Caco-2 (cell line): ENCODE results near the gene AMPH. TPM values are rescaled to one million over a fixed set of nuclear protein-coding genes. Genes with fewer than 3 reads are reported as not detected.

Source experiments
- BruUV-seq: library from RNA; stranded (reverse); fragments of 400-500 nt; replicated peaks from 2 replicates; lab custom pipeline; 2021; lab: Mats Ljungman, UMichigan
- CTCF ChIA-PET: fragments of 300-600 bp; sonication (Branson Sonifier 250); formaldehyde crosslinking; loops from one replicate; lab custom pipeline; 2022; ENCODE audit warnings: antibody characterized with exemption; lab: Charles Lee
- POLR2A ChIA-PET: fragments of 300-600 bp; sonication (Branson Sonifier 250); formaldehyde crosslinking; loops from one replicate; lab custom pipeline; 2022; ENCODE audit warnings: antibody characterized with exemption; lab: Charles Lee
- DNase-seq, 2 experiments: peaks; one replicate each; pipeline versions ENCODE4 v3.0.0 to v3.0.0-alpha.2; 2020 to 2022
- H3K27me3 ChIP-seq: replicated peaks from 2 replicates; pipeline ENCODE4 v1.6.0; 2011; ENCODE audit warnings: low read length; ENCODE audit not compliant: control insufficient read depth, insufficient read depth
- H3K36me3 ChIP-seq: 2 replicates; pipeline ENCODE4 v1.5.1; 2011; ENCODE audit warnings: low read length; ENCODE audit not compliant: control insufficient read depth, insufficient read depth
- H3K4me1 ChIP-seq: fragments of 250-450 bp; sonication (Bioruptor Pico); 2 replicates; pipeline ENCODE4 v1.5.1; 2020; ENCODE audit warnings: mild to moderate bottlenecking
- H3K4me3 ChIP-seq: 2 replicates; pipeline ENCODE4 v1.5.1; 2011; ENCODE audit warnings: low read depth, mild to moderate bottlenecking, control low read depth, low read length
- H3K9me3 ChIP-seq: fragments of 250-450 bp; sonication (Bioruptor Pico); 2 replicates; pipeline ENCODE4 v1.5.1; 2020; ENCODE audit warnings: mild to moderate bottlenecking, moderate library complexity
- H3K27ac Mint-ChIP-seq: one replicate; pipeline ENCODE4 v1.8.0; 2022; ENCODE audit warnings: mixed read lengths; ENCODE audit not compliant: unreplicated experiment
- H3K27me3 Mint-ChIP-seq: one replicate; pipeline ENCODE4 v1.8.0; 2022; ENCODE audit warnings: mixed read lengths; ENCODE audit not compliant: insufficient read depth, unreplicated experiment
- H3K36me3 Mint-ChIP-seq: one replicate; pipeline ENCODE4 v1.8.0; 2022; ENCODE audit warnings: mild to moderate bottlenecking, mixed read lengths; ENCODE audit not compliant: insufficient read depth, unreplicated experiment
- H3K4me1 Mint-ChIP-seq: one replicate; pipeline ENCODE4 v1.8.0; 2022; ENCODE audit warnings: low read depth, mixed read lengths; ENCODE audit not compliant: unreplicated experiment
- H3K4me3 Mint-ChIP-seq: one replicate; pipeline ENCODE4 v1.8.0; 2022; ENCODE audit warnings: mild to moderate bottlenecking, moderate library complexity, mixed read lengths; ENCODE audit not compliant: unreplicated experiment
- H3K9me3 Mint-ChIP-seq: one replicate; pipeline ENCODE4 v1.8.0; 2022; ENCODE audit warnings: mixed read lengths; ENCODE audit not compliant: unreplicated experiment
- intact Hi-C: fragments of 100-400 bp; cut with micrococcal nuclease; formaldehyde crosslinking; loops from one replicate; pipeline ENCODE4 v1.10.0; 2022; ENCODE audit not compliant: unreplicated experiment
- total RNA-seq: library from RNA; stranded (reverse); gene quantifications from 2 replicates; pipeline ENCODE4 v1.2.3, GENCODE V29; 2022
- TF ChIP-seq, protein P1 (sequence below), 2 experiments: fragments of 200-600 bp in 1 of 2; IDR thresholded peaks; 1 replicate in 1 of 2; 2 replicates in 1 of 2; pipeline versions ENCODE4 v1.5.1 to v1.8.0; 2011 to 2022; ENCODE audit warnings: antibody characterized with exemption in 1 of 2, control low read depth in 1 of 2, inconsistent platforms in 1 of 2, low read depth in 1 of 2, low read length in 1 of 2, mild to moderate bottlenecking in 1 of 2, moderate library complexity in 1 of 2; ENCODE audit not compliant: insufficient read depth in 1 of 2, severe bottlenecking in 1 of 2, unreplicated experiment in 1 of 2

The AMPH gene
- total RNA-seq, 1 experiment from 2014 or later: not detected

DNA sequence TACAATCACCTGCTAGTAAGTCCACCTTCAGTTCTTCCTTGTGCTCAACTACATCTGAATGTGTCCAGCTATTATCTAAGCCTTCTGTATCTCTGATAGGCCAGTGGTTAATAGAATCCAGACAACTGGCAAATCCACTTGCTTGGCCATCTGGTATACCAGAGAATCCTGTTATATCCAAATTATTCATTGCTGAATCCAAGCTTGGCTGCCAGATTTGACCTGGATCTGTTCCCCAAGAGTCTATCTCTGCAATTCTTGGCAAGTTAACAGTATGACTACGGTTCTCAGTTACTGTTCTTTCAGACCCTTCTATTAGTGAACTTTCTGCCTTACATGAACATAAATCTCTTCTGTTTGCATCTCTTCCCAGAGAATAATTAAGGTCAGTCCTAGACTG is 203.1 kb downstream of the AMPH start:
- H3K36me3 ChIP-seq: no peaks in the 10 kb centered on the region
- no TSS peak for BruUV-seq
- Mint-ChIP-seq H3K9me3 (no peaks in the 10 kb centered on the region), H3K27ac (no peak overlapping the region), H3K4me1 (no peaks in the 10 kb centered on the region), H3K36me3 (no peaks in the 10 kb centered on the region), H3K27me3 (peaks cover 25% of the 10 kb centered on the region), H3K4me3 (no peak overlapping the region)
- DNase-seq: no peak
- intact Hi-C loops: loop anchor here (10.0 kb wide), 1 partner anchor 217 kb away; no protein-coding TSS in a partner anchor
- TF ChIP-seq, protein P1, sequence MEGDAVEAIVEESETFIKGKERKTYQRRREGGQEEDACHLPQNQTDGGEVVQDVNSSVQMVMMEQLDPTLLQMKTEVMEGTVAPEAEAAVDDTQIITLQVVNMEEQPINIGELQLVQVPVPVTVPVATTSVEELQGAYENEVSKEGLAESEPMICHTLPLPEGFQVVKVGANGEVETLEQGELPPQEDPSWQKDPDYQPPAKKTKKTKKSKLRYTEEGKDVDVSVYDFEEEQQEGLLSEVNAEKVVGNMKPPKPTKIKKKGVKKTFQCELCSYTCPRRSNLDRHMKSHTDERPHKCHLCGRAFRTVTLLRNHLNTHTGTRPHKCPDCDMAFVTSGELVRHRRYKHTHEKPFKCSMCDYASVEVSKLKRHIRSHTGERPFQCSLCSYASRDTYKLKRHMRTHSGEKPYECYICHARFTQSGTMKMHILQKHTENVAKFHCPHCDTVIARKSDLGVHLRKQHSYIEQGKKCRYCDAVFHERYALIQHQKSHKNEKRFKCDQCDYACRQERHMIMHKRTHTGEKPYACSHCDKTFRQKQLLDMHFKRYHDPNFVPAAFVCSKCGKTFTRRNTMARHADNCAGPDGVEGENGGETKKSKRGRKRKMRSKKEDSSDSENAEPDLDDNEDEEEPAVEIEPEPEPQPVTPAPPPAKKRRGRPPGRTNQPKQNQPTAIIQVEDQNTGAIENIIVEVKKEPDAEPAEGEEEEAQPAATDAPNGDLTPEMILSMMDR (IDR thresholded peaks at IDR 0.05; ENCODE audit: insufficient read depth in 1 of 2, low read depth in 1 of 2, low read length in 1 of 2, severe bottlenecking in 1 of 2, unreplicated experiment in 1 of 2): no peak
- no peaks in the 10 kb centered on the region for H3K27me3 ChIP-seq
- no peaks in the 10 kb centered on the region for H3K4me1 ChIP-seq
- ChIA-PET CTCF (no interaction called here), POLR2A (no interaction called here)
- H3K4me3 ChIP-seq: no peak overlapping the region
- no peaks in the 10 kb centered on the region for H3K9me3 ChIP-seq

DNA sequence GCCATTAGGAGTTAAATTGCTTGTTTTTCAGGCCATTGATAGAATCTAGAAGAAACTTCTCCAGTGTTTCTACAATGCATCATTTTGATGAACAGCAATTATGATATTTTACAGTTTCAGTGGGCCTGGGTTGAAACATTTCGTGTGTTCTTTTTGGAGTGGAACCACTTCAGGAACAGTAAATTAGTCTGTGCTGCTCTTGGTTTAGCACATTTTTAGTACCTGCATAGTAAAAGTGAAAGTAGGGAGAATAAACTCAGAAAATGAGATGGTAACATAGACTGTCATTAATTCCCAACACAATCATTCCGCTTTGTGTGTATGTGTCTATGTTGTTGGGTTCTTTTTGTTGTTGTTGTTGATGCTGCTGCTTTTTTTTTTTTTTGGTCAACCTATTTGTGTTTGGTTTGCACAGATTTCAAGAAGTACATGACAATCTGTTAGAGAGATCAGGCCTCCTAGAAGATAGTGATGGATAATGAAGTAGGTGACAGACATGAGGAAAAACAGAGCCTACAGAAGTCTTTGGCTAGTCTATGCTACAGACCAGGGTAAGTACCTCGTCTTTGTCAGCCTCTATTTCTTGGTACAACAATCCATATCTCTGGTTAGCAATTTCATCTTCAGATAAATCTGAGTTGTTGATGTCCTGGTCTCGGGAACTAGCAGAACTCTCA is 203.8 kb downstream of the AMPH start:
- CTCF ChIA-PET: no interaction called here

DNA sequence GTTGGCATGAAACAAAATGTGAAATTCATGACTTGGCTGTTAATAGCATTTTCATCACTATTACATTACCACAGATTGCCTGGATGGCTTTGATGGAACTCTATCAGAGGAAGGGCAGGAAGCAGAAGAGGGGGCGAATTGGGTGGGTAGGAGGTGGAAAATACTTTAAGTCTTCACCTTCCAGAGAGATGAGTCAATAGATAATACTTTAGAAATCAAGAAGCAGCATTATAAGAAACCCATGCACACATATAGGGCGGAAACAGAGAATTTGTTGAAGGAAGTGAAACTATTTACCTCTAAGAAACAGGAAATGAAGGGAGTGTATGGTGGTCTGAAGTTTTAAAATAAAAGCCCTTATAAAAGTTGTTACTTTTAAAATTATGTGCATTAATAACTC is 205.7 kb downstream of the AMPH start:
- intact Hi-C loops: loop anchor here (10.0 kb wide), 1 partner anchor 219 kb away; no protein-coding TSS in a partner anchor
- Histone ChIP-seq H3K4me1 (no peaks in the 10 kb centered on the region), H3K4me3 (no peak overlapping the region), H3K9me3 (no peaks in the 10 kb centered on the region), H3K36me3 (no peaks in the 10 kb centered on the region), H3K27me3 (no peaks in the 10 kb centered on the region)
- DNase-seq: no peak
- H3K4me1 Mint-ChIP-seq: no peaks in the 10 kb centered on the region
- BruUV-seq: no TSS peak
- no peaks in the 10 kb centered on the region for H3K9me3 Mint-ChIP-seq
- ChIA-PET CTCF (no interaction called here), POLR2A (no interaction called here)
- TF ChIP-seq, protein P1 (IDR thresholded peaks at IDR 0.05; ENCODE audit: insufficient read depth in 1 of 2, low read depth in 1 of 2, low read length in 1 of 2, severe bottlenecking in 1 of 2, unreplicated experiment in 1 of 2): no peak
- H3K27me3 Mint-ChIP-seq: peaks cover 24% of the 10 kb centered on the region
- H3K4me3 Mint-ChIP-seq: no peak overlapping the region
- no peak overlapping the region for H3K27ac Mint-ChIP-seq
- no peaks in the 10 kb centered on the region for H3K36me3 Mint-ChIP-seq

More for the DNA sequence above, 203.8 kb downstream of the AMPH start:
- H3K9me3 Mint-ChIP-seq: no peaks in the 10 kb centered on the region
- DNase-seq: no peak
- peaks cover 25% of the 10 kb centered on the region for H3K27me3 Mint-ChIP-seq
- H3K4me1 Mint-ChIP-seq: no peaks in the 10 kb centered on the region
- TF ChIP-seq, protein P1 (IDR thresholded peaks at IDR 0.05; ENCODE audit: insufficient read depth in 1 of 2, low read depth in 1 of 2, low read length in 1 of 2, severe bottlenecking in 1 of 2, unreplicated experiment in 1 of 2): no peak
- intact Hi-C loops: loop anchor here (10.0 kb wide), 1 partner anchor 217 kb away; no protein-coding TSS in a partner anchor
- BruUV-seq: no TSS peak
- H3K4me3 ChIP-seq: no peak overlapping the region
- H3K27me3 ChIP-seq: no peaks in the 10 kb centered on the region
- H3K36me3 ChIP-seq: no peaks in the 10 kb centered on the region
- no peaks in the 10 kb centered on the region for H3K4me1 ChIP-seq
- H3K36me3 Mint-ChIP-seq: no peaks in the 10 kb centered on the region
- H3K4me3 Mint-ChIP-seq: no peak overlapping the region
- H3K27ac Mint-ChIP-seq: no peak overlapping the region
- H3K9me3 ChIP-seq: no peaks in the 10 kb centered on the region
- POLR2A ChIA-PET: no interaction called here
